Measurements from ENCODE around the gene SHOC2. TPM values are rescaled to one million over a fixed set of nuclear protein-coding genes. Genes with fewer than 3 reads are reported as not detected.

The SHOC2 gene
- total RNA-seq, 1 donor from 2014 or later = 20.3 TPM

- no peak for DNase-seq (ENCODE audit: low spot score)
- no peak for ATAC-seq
These were observed 118.5 kb downstream of the SHOC2 start for GRCh38 chr10:111037858-111038257.

- no peak for ATAC-seq
These were observed 120.1 kb downstream of the SHOC2 start for GRCh38 chr10:111039522-111039921.

GRCh38 chr10:111057006-111057405, 137.6 kb downstream of the SHOC2 start:
- DNase-seq (ENCODE audit: low spot score) = no peak
- ATAC-seq = no peak

More at GRCh38 chr10:111039522-111039921, 120.1 kb downstream of the SHOC2 start:
- DNase-seq (ENCODE audit: low spot score) = no peak

Other genes with a start within 250 kb of the SHOC2 start
- gene PDCD4, start 47.7 kb upstream of the SHOC2 start, total RNA-seq = 30.3 TPM
- 11.1 TPM for gene BBIP1, start 424 bp upstream of the SHOC2 start, total RNA-seq
- 0.53 TPM for gene ADRA2A, start 157.4 kb downstream of the SHOC2 start, total RNA-seq